Duodenal mucosa (tissue), 2 donors: ENCODE results near the gene IZUMO1.

Experiments used
- H3K27ac ChIP-seq: one replicate; pipeline ENCODE4 v1.7.0; 2013; ENCODE audit warnings: low read depth, low read length
- H3K27me3 ChIP-seq, 2 donors: one replicate each; pipeline ENCODE4 v1.7.0; 2013; ENCODE audit warnings: low read length in 2 of 2, control low read depth in 1 of 2; ENCODE audit not compliant: insufficient read depth in 2 of 2, control insufficient read depth in 1 of 2
- H3K36me3 ChIP-seq, 2 donors: one replicate each; pipeline ENCODE4 v1.7.0; 2013; ENCODE audit warnings: low read length in 2 of 2, control low read depth in 1 of 2; ENCODE audit not compliant: insufficient read depth in 2 of 2, control insufficient read depth in 1 of 2
- H3K4me1 ChIP-seq, 2 donors: one replicate each; pipeline ENCODE4 v1.7.0; 2013; ENCODE audit warnings: low read length in 2 of 2, control low read depth in 1 of 2; ENCODE audit not compliant: insufficient read depth in 2 of 2, control insufficient read depth in 1 of 2
- H3K4me3 ChIP-seq, 2 donors: one replicate each; pipeline ENCODE4 v1.7.0; 2013; ENCODE audit warnings: low read length in 2 of 2, low read depth in 1 of 2
- H3K9ac ChIP-seq, 2 donors: one replicate each; pipeline ENCODE4 v1.7.0; 2013; ENCODE audit warnings: low read length in 2 of 2, low read depth in 1 of 2
- H3K9me3 ChIP-seq, 2 donors: one replicate each; pipeline ENCODE4 v1.7.0; 2013; ENCODE audit warnings: low read length in 2 of 2, control low read depth in 1 of 2; ENCODE audit not compliant: control insufficient read depth in 1 of 2

The IZUMO1 gene

GRCh38 chr19:48749571-48750198 lies 3.0 kb upstream of the IZUMO1 start:
- Histone ChIP-seq H3K27ac (no peak overlapping the region), H3K9ac (no peak overlapping the region), H3K36me3 (peaks cover 0 to 4% of the 10 kb centered on the region in 2 donors), H3K27me3 (peaks cover 0 to 3% of the 10 kb centered on the region in 2 donors), H3K9me3 (no peaks in the 10 kb centered on the region), H3K4me1 (peaks cover 5 to 15% of the 10 kb centered on the region in 2 donors), H3K4me3 (no peak overlapping the region)

- H3K27ac ChIP-seq: no peak overlapping the region
- peaks cover 0 to 3% of the 10 kb centered on the region in 2 donors for H3K27me3 ChIP-seq
- peaks cover 4 to 6% of the 10 kb centered on the region in 2 donors for H3K4me1 ChIP-seq
- peaks cover 0 to 4% of the 10 kb centered on the region in 2 donors for H3K36me3 ChIP-seq
- H3K9ac ChIP-seq: no peak overlapping the region
- H3K9me3 ChIP-seq: no peaks in the 10 kb centered on the region
- H3K4me3 ChIP-seq: peak overlapping the region in 1 of 2 donors; percentile 36
These were observed 599 bp downstream of the IZUMO1 start for GRCh38 chr19:48746110-48746509.

- Histone ChIP-seq H3K9ac (no peak overlapping the region), H3K36me3 (peaks cover 0 to 4% of the 10 kb centered on the region in 2 donors), H3K4me3 (no peak overlapping the region)
These were observed 1.3 kb downstream of the IZUMO1 start for GRCh38 chr19:48745208-48745995.

GRCh38 chr19:48742096-48742495 lies 4.6 kb downstream of the IZUMO1 start:
- no peak overlapping the region for H3K27ac ChIP-seq
- no peaks in the 10 kb centered on the region for H3K9me3 ChIP-seq
- peaks cover 0 to 5% of the 10 kb centered on the region in 2 donors for H3K27me3 ChIP-seq
- no peak overlapping the region for H3K4me3 ChIP-seq
- no peaks in the 10 kb centered on the region for H3K36me3 ChIP-seq
- no peak overlapping the region for H3K9ac ChIP-seq
- peaks cover 21 to 22% of the 10 kb centered on the region in 2 donors for H3K4me1 ChIP-seq

More at GRCh38 chr19:48745208-48745995, 1.3 kb downstream of the IZUMO1 start:
- Histone ChIP-seq H3K27ac (no peak overlapping the region), H3K9me3 (no peaks in the 10 kb centered on the region), H3K4me1 (peaks cover 11 to 13% of the 10 kb centered on the region in 2 donors), H3K27me3 (no peaks in the 10 kb centered on the region)

- peak overlapping the region; percentile 14 to 60 for H3K4me3 ChIP-seq
- peaks cover 0 to 5% of the 10 kb centered on the region in 2 donors for H3K27me3 ChIP-seq
- H3K9me3 ChIP-seq: no peaks in the 10 kb centered on the region
- peaks cover 21 to 22% of the 10 kb centered on the region in 2 donors for H3K4me1 ChIP-seq
- peak overlapping the region; percentile 41 for H3K27ac ChIP-seq
- H3K36me3 ChIP-seq: no peaks in the 10 kb centered on the region
- peak overlapping the region in 1 of 2 donors; percentile 43 for H3K9ac ChIP-seq
These were observed 5.3 kb downstream of the IZUMO1 start for GRCh38 chr19:48741129-48741999.

- Histone ChIP-seq H3K9ac (peak within 1 kb of the TSS; percentile 43 to 52), H3K27ac (peak within 1 kb of the TSS; percentile 49), H3K36me3 (no peaks in the 10 kb centered on the region), H3K4me1 (peaks cover 21 to 22% of the 10 kb centered on the region in 2 donors), H3K27me3 (peaks cover 0 to 5% of the 10 kb centered on the region in 2 donors), H3K4me3 (peak within 1 kb of the TSS; percentile 60 to 62), H3K9me3 (no peaks in the 10 kb centered on the region)
These were observed 6.3 kb downstream of the IZUMO1 start, which contains the start of gene RASIP1 for GRCh38 chr19:48740164-48740972. Gene RASIP1, minus strand, starts transcription at chr19:48740610. Its CDS starts 328 bp downstream, at chr19:48740282.

GRCh38 chr19:48739404-48740163 lies 7.1 kb downstream of the IZUMO1 start:
- H3K4me3 ChIP-seq: peak overlapping the region; percentile 29 to 62
- no peak overlapping the region for H3K27ac ChIP-seq
- peak overlapping the region; percentile 43 to 52 for H3K9ac ChIP-seq
- H3K36me3 ChIP-seq: no peaks in the 10 kb centered on the region
- H3K27me3 ChIP-seq: peaks cover 0 to 5% of the 10 kb centered on the region in 2 donors
- no peaks in the 10 kb centered on the region for H3K9me3 ChIP-seq
- H3K4me1 ChIP-seq: peaks cover 21 to 22% of the 10 kb centered on the region in 2 donors

- Histone ChIP-seq H3K4me1 (peaks cover 21 to 22% of the 10 kb centered on the region in 2 donors), H3K9ac (peak overlapping the region; percentile 39 to 54), H3K4me3 (peak overlapping the region; percentile 47 to 62), H3K36me3 (no peaks in the 10 kb centered on the region), H3K9me3 (no peaks in the 10 kb centered on the region), H3K27me3 (peaks cover 0 to 5% of the 10 kb centered on the region in 2 donors), H3K27ac (peak overlapping the region; percentile 51)
These were observed 7.9 kb downstream of the IZUMO1 start for GRCh38 chr19:48738557-48739403.
